Cortex of kidney (tissue), 1 donor: Measurements from ENCODE around the gene POC1A.

Source experiments
- DNase-seq: peaks from one replicate; lab custom pipeline; 2025; lab: John Stamatoyannopoulos, UW

The POC1A gene

DNA sequence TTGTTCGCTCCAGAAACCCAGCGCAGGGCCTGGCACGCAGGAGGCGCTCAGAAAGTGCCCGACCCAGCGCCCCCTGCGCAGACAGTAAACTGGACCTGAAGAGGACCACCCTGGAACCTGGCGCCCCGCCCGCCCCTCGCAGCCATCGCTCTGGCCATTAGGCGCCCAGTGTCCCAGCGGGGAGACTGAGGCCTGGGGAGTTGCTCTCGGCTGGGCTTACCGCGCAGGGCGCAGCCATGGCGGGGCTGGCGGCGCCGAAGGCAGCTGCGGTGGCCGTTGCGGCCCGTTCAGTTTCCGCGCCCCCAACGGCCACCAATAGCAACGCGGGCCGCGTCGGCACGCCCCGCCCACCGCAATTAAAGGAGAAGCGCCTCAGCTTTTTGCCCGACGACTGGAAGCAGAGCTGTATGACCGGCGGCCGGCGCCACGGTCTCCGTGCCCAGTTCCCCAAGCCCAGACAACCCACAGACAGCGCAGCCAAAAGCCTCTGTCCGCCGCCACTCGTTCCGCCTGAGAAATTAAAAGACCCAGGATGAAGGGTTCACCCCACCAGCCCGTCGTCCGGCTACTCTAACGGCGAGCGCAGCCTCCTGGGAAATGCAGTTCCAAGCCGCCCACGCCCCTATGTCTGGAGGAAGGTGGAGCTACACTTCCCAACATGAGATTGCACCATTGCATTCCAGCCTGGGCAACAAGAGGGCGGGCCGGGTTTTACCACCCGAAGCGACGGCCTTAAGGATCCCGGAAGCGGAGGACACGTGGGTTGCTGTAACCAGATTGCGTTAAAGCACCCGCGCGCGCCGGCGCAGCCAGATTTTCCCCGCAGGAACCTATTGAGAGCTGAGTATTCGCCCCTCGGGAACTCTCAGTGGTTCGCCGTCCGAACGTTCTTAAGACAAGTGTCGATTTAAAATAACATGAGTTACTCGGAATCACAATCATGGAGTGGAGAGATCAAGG, at the start of gene POC1A:
POC1A (minus strand) TSS at position 289 of the 960 bp plus-strand sequence; CDS start at position 238, 51 bp downstream.
- DNase-seq, result no peak

DNA sequence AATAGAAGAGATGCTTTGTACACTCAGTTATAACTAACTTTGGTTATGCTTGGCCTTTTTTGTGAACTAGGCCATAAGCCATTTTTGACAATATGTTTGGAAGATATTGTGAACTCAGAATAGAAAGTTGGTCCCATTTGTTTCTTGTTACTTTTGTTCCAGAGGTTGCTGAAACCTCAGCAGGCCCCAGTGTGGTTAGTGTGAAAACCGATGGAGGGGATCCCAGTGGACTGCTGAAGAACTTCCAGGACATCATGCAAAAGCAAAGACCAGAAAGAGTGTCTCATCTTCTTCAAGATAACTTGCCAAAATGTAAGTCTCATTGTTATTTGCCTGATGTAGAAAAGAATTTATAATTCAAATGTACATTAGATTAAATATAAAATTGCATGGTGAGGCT, 49.5 kb upstream of the POC1A start:
- no peak for DNase-seq

DNA sequence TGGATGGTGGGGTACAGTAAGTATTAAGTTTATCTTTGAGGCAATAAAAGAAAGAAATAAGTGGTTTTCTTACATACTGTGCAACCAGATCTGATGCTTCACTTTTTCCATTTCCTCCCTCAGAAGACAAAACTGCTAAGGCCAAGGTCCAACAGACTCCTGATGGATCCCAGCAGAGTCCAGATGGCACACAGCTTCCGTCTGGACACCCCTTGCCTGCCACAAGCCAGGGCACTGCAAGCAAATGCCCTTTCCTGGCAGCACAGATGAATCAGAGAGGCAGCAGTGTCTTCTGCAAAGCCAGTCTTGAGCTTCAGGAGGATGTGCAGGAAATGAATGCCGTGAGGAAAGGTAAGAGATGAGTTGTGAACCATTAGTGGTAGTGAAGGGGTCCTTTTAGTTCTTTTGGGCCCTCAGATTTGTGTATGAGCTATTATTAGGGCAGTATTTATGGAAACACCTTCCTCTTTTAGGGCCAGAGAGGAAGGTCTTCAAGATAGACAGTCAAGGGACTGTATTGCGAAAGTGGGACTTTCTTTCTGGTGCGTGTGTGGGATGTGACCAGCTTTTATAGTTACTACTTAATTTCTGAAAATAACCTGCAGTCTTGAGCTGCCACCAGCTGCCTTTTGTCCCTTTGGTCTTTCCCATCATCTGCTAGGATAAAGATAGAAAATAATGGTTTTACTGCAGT, 48.3 kb upstream of the POC1A start:
- DNase-seq, result no peak

DNA sequence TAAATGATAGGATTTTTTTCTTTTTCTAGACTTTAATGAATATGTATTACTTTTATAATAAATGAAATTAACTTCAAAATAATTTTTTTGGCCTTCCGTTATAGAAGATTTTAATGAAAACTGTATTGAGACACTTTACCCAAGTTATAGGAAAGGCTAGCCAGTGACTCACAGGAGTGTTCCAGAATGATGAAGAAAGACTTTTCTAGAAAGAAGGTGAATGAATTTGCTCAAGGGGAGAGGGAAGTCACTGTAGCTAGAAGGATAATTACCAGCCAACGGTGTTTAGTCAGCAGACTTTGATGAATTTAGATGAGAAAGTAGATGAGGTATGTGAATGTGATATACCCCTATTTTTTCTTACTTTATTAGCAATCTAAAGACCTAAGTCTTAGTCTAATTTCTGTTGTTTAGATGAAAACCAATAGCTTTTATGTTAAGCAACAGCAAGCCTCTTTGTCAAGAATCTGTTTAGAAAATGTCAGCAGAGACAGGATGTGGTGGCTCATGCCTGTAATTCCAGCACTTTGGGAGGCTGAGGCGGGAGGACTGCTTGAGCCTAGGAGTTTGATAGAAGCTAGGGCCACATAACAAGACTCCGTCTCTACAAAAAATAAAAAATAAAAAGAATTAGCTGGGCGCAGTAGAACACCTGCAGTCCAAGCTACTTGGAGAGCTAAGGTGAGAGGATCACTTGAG, 46.9 kb upstream of the POC1A start:
- no peak for DNase-seq

DNA sequence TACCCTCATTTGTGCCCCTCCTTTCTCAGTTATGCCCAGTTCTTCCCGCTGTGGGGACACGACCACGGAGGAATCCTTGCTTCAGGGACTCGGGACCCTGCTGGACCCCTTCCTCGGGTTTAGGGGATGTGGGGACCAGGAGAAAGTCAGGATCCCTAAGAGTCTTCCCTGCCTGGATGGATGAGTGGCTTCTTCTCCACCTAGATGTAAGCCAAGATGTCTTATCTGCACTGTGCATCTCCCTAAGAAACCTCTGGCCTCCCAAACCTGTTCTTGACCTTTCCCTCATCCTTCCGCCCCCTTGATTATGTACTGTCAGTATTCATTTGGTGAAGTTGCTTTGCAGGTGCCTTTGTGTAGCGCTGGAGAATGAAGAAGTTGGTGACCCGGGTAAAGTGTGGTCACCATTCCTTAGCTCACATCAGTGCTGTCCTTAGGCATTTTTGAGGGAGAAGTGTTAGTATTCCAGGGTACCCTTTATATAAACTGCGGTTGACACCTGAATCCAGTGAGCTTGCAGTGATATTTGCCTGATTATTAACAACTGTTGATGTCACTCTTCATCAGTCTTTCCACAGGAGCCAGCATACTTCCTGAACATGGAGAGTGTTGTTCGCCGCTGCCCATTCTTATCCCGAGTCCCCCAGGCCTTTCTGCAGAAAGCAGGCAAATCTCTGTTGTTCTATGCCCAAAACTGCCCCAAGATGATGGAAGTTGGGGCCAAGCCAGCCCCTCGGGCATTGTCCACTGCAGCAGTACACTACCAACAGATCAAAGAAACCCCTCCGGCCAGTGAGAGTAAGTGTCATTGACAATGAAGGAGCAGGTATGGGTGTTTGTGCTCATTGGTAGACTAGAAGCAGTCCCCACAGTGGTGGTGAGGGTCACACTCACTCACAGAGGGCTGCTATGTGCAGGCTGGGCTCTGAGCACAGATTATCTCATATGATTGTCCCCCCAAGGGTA, 44.7 kb upstream of the POC1A start:
- DNase-seq, result no peak

DNA sequence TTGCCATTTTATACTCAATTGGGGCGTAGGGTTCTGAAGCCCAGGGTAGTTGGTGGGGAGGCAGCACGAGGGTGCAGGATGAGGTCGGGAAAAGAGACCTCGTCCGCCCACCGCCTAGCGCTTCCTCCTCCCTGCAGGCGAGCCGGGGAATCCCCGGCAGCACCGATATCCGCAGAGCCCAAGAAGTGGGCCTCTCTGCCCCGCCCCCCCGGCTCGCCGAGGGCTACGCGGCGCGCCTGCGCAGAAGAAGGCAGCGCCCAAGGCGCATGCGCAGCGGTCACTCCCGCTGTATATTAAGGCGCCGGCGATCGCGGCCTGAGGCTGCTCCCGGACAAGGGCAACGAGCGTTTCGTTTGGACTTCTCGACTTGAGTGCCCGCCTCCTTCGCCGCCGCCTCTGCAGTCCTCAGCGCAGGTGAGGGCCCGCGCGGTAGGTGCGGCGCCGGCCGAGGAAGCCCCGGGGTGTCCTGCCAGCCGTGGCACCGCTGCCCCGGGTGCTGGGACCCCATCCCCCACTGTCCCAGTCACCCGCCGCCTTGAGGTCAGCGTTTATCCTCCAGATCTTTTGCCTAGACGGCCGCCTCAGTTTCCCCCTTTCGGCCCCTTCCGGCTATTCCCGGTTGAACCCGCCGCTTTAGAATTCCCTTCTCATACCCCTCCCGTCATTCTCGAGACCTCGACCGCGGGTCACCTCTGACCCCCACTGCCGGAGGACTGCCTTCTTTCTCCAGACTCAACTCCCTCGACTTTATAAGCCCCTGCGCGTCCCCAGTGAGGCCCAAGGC, 43.8 kb upstream of the POC1A start, which contains the start of gene ALAS1:
ALAS1 (plus strand) TSS at position 319 of the 784 bp plus-strand sequence. CDS start 1,082 bp downstream, outside the sequence.
- DNase-seq, result no peak

DNA sequence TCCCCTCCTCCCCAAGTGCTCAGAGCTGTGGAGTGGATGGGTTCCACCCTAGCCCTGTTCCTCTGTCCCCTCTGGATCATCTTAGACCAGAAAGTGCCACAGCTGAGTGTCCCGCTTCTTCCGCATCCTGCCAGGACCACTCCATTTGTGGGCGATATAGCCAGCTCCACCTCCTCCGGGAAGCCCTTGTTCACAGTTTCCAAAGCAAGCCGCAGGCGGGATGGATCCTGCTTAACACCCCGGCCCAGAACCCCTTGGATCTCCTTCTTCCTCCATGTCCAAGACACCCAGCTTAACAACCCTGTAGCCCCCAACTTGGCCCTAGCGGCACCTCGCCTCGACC, 43.2 kb upstream of the POC1A start:
- DNase-seq, result no peak

DNA sequence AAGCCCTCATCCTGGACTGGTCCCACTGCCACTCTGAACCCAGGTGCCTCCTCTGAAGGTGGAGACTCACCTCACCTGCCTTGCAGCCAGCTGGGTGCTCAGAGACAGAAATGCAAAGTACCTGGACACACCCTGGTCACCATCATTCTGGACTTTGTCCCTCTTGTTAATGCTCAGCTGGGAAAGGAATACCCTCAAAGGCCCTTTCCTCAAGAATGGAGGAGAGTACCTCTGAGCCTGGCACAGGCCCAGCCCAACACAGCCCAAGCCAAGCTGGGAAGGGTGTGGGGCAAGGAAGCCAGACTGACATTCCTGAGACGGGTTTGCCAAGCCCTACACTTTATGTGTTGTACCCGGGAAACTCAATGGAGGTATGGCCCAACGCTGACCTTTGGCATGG, 42.8 kb upstream of the POC1A start:
- no peak for DNase-seq

DNA sequence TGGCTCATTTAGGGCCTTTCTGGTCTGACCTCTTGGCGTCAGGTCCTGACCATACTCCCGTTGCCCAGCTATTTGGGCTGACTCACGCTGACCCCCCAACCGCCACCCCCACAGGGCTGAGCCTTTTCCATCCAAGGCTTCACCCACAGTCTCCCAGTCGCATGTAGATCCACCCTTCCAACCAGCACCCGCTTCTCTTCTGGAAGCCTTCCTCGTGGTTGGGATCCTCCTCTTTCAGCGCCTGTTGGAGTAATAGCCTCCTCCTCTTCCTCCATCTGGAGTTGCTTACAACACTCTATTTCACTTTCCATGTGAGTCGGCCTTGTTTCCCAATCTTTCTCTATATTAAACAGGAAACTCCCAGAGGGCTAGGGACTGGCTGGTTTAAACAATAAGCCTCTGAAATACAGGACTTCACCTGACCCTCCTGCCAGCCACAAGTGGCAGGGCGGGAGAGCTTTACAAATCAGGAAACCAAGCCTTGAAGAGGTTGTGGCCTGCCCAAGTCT, 41.7 kb upstream of the POC1A start:
- DNase-seq, result no peak

DNA sequence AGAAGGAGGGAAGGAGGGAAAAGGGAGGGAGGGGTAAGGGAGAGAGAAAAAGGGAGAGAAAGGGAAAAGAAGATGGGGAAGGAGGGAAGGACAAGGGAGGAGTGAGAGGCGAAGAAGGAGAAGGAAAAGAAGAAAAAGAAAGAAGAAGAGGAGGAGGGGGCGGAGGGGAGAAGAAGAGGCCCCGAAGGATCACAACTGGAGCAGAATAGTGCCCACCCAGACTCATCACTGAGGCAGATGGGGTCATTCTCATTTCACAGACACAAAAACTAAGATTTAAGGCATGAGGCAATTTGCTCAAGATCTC, 41.0 kb upstream of the POC1A start:
- DNase-seq, result no peak

DNA sequence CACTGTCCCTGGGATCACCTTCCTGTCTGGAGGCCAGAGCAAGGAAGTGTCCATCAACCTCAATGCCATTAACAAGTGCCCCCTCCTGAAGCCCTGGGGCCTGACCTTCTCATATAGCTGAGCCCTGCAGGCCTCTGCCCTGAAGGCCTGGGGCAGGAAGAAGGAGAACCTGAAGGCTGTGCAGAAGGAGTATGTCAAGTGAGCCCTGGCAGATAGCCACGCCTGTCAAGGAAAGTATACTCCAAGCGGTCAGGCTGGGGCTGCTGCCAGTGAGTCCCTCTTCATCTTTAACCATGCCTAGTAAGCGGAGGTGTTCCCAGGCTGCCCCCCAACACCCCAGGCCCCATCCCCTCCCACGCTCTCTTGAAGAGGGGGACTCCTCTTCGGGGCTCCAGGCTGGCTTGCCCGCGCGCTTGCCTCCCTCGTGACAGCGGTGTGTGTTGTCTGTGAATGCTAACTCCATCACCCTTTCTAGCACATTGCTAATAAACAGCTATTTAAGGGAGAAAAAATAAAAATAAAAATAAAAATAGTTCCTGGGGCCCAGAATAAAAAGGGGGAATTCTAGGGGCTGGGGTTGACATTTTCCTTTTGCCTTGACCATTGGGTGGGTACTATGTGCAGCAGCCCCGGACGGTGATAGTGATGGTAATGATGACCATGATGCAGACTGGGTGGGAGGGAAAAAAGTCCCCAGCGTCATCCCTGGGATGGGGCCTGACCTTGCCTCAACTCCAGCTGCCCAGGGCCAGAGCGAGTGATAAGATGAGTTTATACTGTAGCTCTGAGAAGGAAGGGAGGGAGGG, 40.5 kb upstream of the POC1A start:
- no peak for DNase-seq

DNA sequence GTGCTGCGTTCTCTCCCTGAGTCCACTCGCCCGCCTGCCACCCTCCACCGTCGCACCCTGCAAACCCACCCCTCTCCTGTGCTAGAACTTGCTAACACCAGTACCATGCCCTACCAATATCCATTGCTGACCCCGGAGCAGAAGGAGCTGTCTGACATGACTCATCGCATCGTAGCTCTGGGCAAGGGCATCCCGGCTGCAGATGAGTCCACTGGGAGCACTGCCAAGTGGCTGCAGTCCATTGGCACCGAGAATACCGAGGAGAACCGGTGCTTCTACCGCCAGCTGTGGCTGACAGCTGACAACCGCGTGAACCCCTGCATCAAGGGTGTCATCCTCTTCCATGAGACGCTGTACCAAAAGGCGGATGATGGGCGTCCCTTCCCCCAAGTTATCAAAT, 38.8 kb upstream of the POC1A start:
- DNase-seq, result no peak

DNA sequence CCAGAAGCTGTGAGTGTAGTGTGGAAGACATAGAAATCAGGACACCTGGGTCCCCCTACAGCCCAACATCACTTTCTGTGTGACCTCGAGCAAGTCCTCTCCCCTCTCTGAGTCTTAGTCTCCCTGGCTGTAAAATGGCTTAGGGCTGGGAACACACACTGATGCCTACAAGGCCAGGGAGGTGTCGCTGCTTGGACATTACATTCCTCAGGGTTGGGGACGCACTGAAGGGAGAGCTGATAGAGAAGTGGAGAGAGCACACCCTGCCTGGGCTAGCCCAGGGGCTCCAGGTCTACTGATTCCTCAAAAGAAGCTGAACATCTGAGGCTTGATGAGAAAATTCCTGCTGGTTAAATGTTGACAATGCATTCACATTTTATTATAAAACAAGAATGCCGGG, 37.4 kb upstream of the POC1A start:
- no peak for DNase-seq

DNA sequence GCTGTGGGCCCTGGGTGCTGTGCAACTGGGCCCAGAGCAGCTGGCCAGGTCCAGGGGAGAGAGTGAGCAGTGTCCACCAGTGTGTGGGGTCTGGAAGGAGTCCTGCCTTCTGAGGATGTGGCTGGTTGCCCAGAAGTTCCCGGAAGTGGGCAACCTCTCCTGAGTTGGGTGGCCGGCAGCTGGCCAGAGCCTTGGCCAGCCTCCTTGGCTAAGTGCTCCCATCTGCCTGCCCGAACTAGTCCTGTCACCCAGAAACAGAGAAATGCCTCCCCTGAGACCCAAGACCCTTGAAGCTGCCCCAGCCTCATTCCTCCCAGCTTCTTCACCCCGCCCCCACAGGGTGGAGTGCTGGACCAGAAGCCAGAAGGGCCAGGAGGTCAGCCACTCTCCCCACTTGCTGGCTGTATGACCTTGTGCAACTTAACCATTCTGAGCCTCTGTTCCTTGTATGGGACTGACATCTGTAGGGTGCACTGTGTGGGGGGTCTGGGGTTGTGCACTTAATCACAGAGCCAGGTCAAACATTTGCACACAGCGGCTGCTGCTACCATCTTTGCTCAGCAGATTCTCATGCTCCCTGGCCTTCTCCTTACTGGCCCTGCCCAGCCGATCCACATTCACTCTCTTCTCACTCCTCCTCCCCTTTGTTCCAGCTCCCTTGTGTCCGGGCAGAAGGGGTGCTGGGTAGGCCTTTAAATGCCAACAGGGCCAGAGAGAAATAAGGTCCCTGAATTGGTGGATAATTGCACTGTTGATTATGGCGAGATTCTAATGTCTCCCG, 36.3 kb upstream of the POC1A start:
- no peak for DNase-seq

DNA sequence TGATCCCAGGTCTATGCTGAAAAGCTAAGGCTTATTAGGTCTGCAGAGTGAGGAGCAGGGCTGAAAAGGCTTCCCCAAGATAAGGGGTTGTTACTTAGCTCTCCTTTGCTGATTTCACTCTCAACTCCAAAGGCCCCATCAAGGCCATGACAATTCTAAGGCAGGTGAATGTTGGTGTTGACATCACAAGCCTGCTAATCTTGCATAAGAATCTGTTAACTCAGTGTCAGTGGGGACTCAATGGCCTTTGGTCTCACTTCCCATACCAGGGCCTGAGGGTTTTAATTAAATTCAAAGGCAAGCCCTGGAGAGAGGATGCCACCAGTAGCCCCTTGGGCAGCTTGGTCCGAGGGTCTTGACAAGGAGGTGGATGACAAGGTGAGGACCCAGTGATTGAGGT, 34.3 kb upstream of the POC1A start:
- DNase-seq, result no peak

DNA sequence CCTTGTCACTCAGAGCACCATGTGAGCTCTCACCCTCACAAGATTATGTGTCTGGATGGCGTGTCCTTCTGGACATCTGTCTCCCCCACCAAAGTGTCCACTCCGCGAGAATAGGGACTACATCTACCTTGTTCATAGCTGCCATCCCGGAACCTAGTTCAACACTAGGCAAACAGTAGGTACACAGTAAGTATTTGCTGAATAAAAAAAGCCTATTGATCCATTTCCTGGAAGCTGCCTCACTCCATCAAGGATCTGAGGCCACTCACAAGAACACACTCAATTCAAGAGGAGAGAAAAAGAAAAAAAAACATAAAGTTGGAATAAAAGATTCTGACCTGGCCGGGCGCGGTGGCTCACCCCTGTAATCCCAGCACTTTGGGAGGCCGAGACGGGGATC, 32.5 kb upstream of the POC1A start:
- no peak for DNase-seq

DNA sequence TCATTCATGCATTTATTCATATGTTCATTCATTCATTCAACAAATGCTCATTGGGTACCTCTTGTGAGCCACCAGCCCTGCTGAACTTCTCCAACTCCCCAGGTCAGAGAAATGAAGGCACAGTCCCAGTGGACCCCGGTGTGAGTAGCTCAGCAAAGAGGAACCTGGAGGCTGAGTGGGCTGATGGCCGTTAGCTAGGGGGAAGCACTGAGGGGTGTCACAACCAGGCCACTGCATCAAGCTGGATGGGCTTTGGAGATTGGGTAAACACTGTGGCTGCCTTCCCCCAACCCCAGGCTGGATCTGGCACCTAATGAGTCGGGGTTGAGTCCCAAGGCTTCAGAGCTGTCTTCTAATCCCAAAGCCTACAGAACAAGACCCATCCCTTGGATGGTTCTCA, 31.6 kb upstream of the POC1A start:
- DNase-seq, result no peak

DNA sequence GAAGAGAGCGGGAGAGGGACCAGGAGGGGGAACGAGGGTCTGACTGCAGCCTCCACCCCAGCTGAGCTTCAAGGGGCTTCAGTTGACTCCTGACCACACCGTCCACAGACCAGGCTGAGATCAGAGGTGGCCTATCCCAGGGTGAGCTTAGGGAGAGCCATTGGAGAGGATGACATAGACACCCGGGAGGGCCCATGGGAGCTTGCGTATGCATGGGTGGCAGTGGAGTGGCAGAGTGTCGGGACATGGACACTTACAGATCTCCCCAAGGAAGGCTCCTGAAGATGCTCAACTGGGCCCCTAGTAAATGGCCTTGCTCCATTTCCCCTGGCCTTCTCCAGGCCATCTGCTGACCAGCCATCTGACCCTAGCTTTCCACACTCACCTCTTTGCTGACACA, 31.1 kb upstream of the POC1A start:
- no peak for DNase-seq

DNA sequence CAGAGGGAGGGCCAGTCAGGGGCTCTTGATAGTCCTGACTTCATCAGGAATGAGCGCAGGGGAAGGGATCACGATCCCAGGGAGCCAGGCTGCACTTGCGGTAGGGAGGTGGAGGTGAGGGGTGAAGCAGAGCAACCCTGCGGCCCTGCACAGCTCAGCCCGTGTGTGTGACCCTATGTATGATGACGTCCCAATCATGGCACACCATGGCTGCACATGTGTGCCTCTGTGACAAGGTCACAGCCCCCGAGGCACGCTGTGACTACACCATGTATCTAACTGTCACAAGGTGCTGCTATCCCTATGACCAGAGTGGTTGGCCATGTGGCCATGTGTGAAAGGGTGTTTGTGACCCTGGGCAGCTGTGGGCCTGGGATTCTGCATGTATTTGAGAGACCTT, 30.5 kb upstream of the POC1A start:
- DNase-seq, result no peak
